Measurements from ENCODE around the gene HAGHL. TPM values are rescaled to one million over a fixed set of nuclear protein-coding genes. Genes with fewer than 3 reads are reported as not detected.
A peak's percentile ranks its signal among the peaks of the same experiment; 100 is the strongest.

HAGHL gene
- polyA plus RNA-seq, 1 donor (not counting 4 experiments of a cell fraction or from before 2014, with no cell fraction given) = 8.0 TPM

DNA sequence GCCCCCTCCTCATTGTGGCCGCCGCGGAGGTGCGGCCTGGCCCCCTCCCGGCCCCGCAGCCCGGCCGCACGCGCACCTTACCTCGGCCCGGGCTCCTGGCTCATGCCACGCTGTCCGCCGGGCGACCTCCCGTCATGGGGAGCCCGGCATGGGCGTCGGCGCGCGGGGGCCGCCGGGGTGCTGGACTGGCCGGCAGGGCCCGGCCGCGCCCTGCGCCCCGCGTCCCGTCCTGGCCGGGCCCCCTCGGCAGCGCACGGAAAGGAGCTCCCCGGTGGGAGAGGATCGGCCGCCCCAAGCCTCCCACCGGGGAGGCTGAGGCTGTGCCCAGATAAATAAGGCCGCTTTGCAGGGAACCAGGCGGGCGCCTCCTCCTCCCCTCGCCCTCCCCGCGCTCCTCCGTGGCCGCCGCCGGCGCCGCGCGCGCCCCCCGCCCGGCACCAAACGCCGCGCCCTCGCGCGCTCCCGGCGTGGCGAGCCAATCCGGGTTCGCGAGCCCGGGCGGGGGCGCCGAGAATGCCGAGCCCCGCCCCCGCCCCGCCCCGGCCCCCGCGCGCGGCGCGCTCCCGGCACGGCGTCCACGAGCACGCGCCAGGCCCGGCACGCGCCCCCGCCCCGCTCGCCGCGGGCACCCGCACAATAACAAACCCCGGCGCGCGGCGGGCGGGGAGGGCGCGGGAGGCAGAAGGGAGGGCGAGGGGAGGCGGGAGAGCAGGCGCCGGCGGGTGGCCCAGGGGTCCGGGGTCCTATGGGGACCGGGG, 21.3 kb upstream of the HAGHL start, which contains the start of gene FBXL16:
Gene FBXL16, minus strand, starts transcription at position 371 of the 758 bp plus-strand sequence. CDS start 8,396 bp downstream, outside the sequence.
- DNase-seq (ENCODE audit: low read depth, low spot score) (no peak), FAIRE-seq (no peak)
- peak within 1 kb of the TSS; percentile 32 for H3K4me2 ChIP-seq (ENCODE audit: control insufficient read depth, extremely low read depth, insufficient read depth, low read depth, low read length)
- no peaks in the 10 kb centered on the region for H3K79me2 ChIP-seq (ENCODE audit: control insufficient read depth, insufficient read depth, low read length)
- peaks cover 92% of the 10 kb centered on the region for H3K27me3 ChIP-seq (ENCODE audit: control insufficient read depth, extremely low read depth, insufficient read depth, low read length)
- H3K9me3 ChIP-seq (ENCODE audit: control insufficient read depth, low read depth, low read length) = no peaks in the 10 kb centered on the region
- dilution Hi-C loops (cut with MboI; ENCODE audit: extremely low pct_ligation_motif_present, low sequenced_read_pairs) = no loop called here
- no peak for TF ChIP-seq EZH2 (IDR thresholded peaks at IDR 0.05; ENCODE audit: low read length)
- TF ChIP-seq, protein P1, sequence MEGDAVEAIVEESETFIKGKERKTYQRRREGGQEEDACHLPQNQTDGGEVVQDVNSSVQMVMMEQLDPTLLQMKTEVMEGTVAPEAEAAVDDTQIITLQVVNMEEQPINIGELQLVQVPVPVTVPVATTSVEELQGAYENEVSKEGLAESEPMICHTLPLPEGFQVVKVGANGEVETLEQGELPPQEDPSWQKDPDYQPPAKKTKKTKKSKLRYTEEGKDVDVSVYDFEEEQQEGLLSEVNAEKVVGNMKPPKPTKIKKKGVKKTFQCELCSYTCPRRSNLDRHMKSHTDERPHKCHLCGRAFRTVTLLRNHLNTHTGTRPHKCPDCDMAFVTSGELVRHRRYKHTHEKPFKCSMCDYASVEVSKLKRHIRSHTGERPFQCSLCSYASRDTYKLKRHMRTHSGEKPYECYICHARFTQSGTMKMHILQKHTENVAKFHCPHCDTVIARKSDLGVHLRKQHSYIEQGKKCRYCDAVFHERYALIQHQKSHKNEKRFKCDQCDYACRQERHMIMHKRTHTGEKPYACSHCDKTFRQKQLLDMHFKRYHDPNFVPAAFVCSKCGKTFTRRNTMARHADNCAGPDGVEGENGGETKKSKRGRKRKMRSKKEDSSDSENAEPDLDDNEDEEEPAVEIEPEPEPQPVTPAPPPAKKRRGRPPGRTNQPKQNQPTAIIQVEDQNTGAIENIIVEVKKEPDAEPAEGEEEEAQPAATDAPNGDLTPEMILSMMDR (optimal IDR thresholded peaks at IDR 0.05 in 1 of 3, IDR thresholded peaks at IDR 0.05 in 1 of 3, conservative IDR thresholded peaks at IDR 0.05 in 1 of 3; ENCODE audit: extremely low read depth in 1 of 3, insufficient read depth in 2 of 3, low read length in 3 of 3) = no peak
- H3K4me3 ChIP-seq (ENCODE audit: control insufficient read depth in 2 of 3, extremely low read depth in 1 of 3, insufficient read depth in 2 of 3, low read depth in 1 of 3, low read length in 3 of 3) = peak within 1 kb of the TSS in 1 of 3 experiments; percentile 48
- no peak within 1 kb of the TSS for H3K9ac ChIP-seq (ENCODE audit: control insufficient read depth, extremely low read depth, insufficient read depth, low read length)
- H3K9me1 ChIP-seq (ENCODE audit: control insufficient read depth, extremely low read depth, insufficient read depth, low read length) = no peaks in the 10 kb centered on the region
- no peak within 1 kb of the TSS for H3K27ac ChIP-seq (ENCODE audit: control insufficient read depth, insufficient read depth, low read length)
- H2AFZ ChIP-seq (ENCODE audit: control insufficient read depth, low read length) = no peak within 1 kb of the TSS
- H4K20me1 ChIP-seq (ENCODE audit: control insufficient read depth, extremely low read depth, insufficient read depth, low read length) = peaks cover 5% of the 10 kb centered on the region
- no peaks in the 10 kb centered on the region for H3K4me1 ChIP-seq (ENCODE audit: control insufficient read depth, extremely low read depth, insufficient read depth, low read length)
- no peaks in the 10 kb centered on the region for H3K36me3 ChIP-seq (ENCODE audit: control insufficient read depth in 2 of 2, extremely low read depth in 1 of 2, insufficient read depth in 2 of 2, low read length in 2 of 2)

GRCh38 chr16:706189-707061, 20.5 kb upstream of the HAGHL start:
- DNase-seq (ENCODE audit: low read depth, low spot score) = no peak
- no peak overlapping the region for H3K4me2 ChIP-seq (ENCODE audit: control insufficient read depth, extremely low read depth, insufficient read depth, low read depth, low read length)
- no peak for FAIRE-seq
- H3K9me3 ChIP-seq (ENCODE audit: control insufficient read depth, low read depth, low read length) = no peaks in the 10 kb centered on the region
- no peak overlapping the region for H3K27ac ChIP-seq (ENCODE audit: control insufficient read depth, insufficient read depth, low read length)
- H3K79me2 ChIP-seq (ENCODE audit: control insufficient read depth, insufficient read depth, low read length) = no peaks in the 10 kb centered on the region
- H4K20me1 ChIP-seq (ENCODE audit: control insufficient read depth, extremely low read depth, insufficient read depth, low read length) = peaks cover 5% of the 10 kb centered on the region
- H2AFZ ChIP-seq (ENCODE audit: control insufficient read depth, low read length) = no peak overlapping the region
- no peaks in the 10 kb centered on the region for H3K36me3 ChIP-seq (ENCODE audit: control insufficient read depth in 2 of 2, extremely low read depth in 1 of 2, insufficient read depth in 2 of 2, low read length in 2 of 2)
- dilution Hi-C loops (cut with MboI; ENCODE audit: extremely low pct_ligation_motif_present, low sequenced_read_pairs) = no loop called here
- TF ChIP-seq, protein P1 (optimal IDR thresholded peaks at IDR 0.05 in 1 of 3, IDR thresholded peaks at IDR 0.05 in 1 of 3, conservative IDR thresholded peaks at IDR 0.05 in 1 of 3; ENCODE audit: extremely low read depth in 1 of 3, insufficient read depth in 2 of 3, low read length in 3 of 3) = peak in 1 of 3 experiments; percentile 4
- TF ChIP-seq EZH2 (IDR thresholded peaks at IDR 0.05; ENCODE audit: low read length) = peak; percentile 90
- H3K4me3 ChIP-seq (ENCODE audit: control insufficient read depth in 2 of 3, extremely low read depth in 1 of 3, insufficient read depth in 2 of 3, low read depth in 1 of 3, low read length in 3 of 3) = peak overlapping the region in 1 of 3 experiments; percentile 10
- H3K4me1 ChIP-seq (ENCODE audit: control insufficient read depth, extremely low read depth, insufficient read depth, low read length) = peaks cover 2% of the 10 kb centered on the region
- peaks cover 92% of the 10 kb centered on the region for H3K27me3 ChIP-seq (ENCODE audit: control insufficient read depth, extremely low read depth, insufficient read depth, low read length)
- H3K9ac ChIP-seq (ENCODE audit: control insufficient read depth, extremely low read depth, insufficient read depth, low read length) = no peak overlapping the region
- no peaks in the 10 kb centered on the region for H3K9me1 ChIP-seq (ENCODE audit: control insufficient read depth, extremely low read depth, insufficient read depth, low read length)

Measured in keratinocyte (primary cell).